Measurements from ENCODE around the gene DUSP22.

DUSP22 gene

DNA sequence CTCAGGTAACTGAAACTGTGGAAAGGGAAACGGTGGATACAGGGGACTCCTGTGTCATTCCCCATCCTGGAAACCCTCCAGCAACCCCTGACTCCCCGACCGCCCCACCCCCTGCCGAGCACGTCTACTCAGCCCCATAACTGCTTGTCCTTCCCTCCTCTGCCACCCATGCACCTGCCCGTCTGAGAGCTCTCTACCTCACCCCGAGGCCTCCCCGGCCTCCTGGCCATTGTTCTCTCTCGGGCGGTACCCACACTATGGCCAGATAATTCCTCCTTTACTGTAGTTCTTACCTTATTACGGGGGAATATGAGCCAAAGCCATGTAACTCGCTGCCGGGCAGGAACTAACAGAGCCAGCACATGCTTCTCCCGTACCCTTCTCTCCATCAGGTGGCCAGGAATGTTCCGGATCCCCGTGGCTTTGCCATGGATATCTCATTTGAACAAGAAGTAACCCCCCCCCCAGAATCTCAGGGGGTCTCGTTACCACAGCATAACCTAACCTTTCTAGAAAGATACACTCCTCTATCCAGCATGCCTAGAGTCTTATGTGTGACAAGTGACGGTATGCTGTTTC is 94.5 kb downstream of the DUSP22 start:
- Histone ChIP-seq H4K20me1 (ENCODE audit: control insufficient read depth, insufficient read depth, low read depth, low read length) (no peaks in the 10 kb centered on the region), H3K4me3 (ENCODE audit: low read length) (no peak overlapping the region), H3K79me2 (ENCODE audit: control insufficient read depth, low read length) (no peaks in the 10 kb centered on the region), H3K4me1 (ENCODE audit: control insufficient read depth, low read length) (no peaks in the 10 kb centered on the region), H3K27me3 (ENCODE audit: control insufficient read depth, low read length) (peaks cover 39% of the 10 kb centered on the region), H3K36me3 (ENCODE audit: control insufficient read depth, low read length) (no peaks in the 10 kb centered on the region), H3F3A (ENCODE audit: control insufficient read depth, insufficient read depth) (no peaks in the 10 kb centered on the region), H3K9me3 (ENCODE audit: control insufficient read depth, insufficient read depth, low read length) (no peaks in the 10 kb centered on the region), H3K27ac (ENCODE audit: low read depth, low read length) (no peak overlapping the region), H3K9me2 (replicated peaks; ENCODE audit: control insufficient read depth, low read length) (no peaks in the 10 kb centered on the region), H3K4me2 (ENCODE audit: low read length) (no peak overlapping the region)
- TF ChIP-seq EZH2phosphoT487 (IDR thresholded peaks at IDR 0.05; ENCODE audit: borderline replicate concordance, low read length): no peak
- TF ChIP-seq, protein P1, sequence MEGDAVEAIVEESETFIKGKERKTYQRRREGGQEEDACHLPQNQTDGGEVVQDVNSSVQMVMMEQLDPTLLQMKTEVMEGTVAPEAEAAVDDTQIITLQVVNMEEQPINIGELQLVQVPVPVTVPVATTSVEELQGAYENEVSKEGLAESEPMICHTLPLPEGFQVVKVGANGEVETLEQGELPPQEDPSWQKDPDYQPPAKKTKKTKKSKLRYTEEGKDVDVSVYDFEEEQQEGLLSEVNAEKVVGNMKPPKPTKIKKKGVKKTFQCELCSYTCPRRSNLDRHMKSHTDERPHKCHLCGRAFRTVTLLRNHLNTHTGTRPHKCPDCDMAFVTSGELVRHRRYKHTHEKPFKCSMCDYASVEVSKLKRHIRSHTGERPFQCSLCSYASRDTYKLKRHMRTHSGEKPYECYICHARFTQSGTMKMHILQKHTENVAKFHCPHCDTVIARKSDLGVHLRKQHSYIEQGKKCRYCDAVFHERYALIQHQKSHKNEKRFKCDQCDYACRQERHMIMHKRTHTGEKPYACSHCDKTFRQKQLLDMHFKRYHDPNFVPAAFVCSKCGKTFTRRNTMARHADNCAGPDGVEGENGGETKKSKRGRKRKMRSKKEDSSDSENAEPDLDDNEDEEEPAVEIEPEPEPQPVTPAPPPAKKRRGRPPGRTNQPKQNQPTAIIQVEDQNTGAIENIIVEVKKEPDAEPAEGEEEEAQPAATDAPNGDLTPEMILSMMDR (IDR thresholded peaks at IDR 0.05; ENCODE audit: low read depth, low read length, poor library complexity, severe bottlenecking): no peak

DNA sequence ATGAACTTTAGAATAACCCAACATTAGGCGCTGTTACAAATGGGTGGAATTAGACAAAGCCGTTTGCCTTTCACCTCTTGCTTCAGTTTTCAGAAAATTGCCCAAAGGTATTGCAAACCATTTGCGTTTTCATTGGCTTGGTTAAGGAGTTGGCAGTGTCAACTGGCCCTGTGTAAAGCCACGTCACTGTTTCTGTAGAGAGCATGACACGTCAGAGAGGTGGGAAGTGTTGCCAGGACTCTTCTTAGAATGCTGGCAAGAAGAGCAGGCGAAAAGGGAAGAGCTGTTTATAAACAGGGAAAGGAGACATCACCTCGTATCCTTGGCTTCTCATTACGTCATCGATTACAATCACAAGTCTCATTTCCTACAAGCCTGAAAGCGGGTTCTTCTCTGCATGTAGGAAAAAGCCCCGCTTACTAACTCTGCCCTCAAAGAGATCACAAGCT is 95.0 kb downstream of the DUSP22 start:
- Histone ChIP-seq H3K27me3 (ENCODE audit: control insufficient read depth, low read length) (peaks cover 45% of the 10 kb centered on the region), H3K4me1 (ENCODE audit: control insufficient read depth, low read length) (no peaks in the 10 kb centered on the region), H3F3A (ENCODE audit: control insufficient read depth, insufficient read depth) (no peaks in the 10 kb centered on the region), H4K20me1 (ENCODE audit: control insufficient read depth, insufficient read depth, low read depth, low read length) (no peaks in the 10 kb centered on the region), H3K9me3 (ENCODE audit: control insufficient read depth, insufficient read depth, low read length) (no peaks in the 10 kb centered on the region), H3K4me3 (ENCODE audit: low read length) (no peak overlapping the region), H3K36me3 (ENCODE audit: control insufficient read depth, low read length) (no peaks in the 10 kb centered on the region), H3K4me2 (ENCODE audit: low read length) (no peak overlapping the region), H3K27ac (ENCODE audit: low read depth, low read length) (no peak overlapping the region), H3K79me2 (ENCODE audit: control insufficient read depth, low read length) (no peaks in the 10 kb centered on the region), H3K9me2 (replicated peaks; ENCODE audit: control insufficient read depth, low read length) (no peaks in the 10 kb centered on the region)
- no peak for TF ChIP-seq EZH2phosphoT487 (IDR thresholded peaks at IDR 0.05; ENCODE audit: borderline replicate concordance, low read length)
- TF ChIP-seq, protein P1 (IDR thresholded peaks at IDR 0.05; ENCODE audit: low read depth, low read length, poor library complexity, severe bottlenecking): no peak

DNA sequence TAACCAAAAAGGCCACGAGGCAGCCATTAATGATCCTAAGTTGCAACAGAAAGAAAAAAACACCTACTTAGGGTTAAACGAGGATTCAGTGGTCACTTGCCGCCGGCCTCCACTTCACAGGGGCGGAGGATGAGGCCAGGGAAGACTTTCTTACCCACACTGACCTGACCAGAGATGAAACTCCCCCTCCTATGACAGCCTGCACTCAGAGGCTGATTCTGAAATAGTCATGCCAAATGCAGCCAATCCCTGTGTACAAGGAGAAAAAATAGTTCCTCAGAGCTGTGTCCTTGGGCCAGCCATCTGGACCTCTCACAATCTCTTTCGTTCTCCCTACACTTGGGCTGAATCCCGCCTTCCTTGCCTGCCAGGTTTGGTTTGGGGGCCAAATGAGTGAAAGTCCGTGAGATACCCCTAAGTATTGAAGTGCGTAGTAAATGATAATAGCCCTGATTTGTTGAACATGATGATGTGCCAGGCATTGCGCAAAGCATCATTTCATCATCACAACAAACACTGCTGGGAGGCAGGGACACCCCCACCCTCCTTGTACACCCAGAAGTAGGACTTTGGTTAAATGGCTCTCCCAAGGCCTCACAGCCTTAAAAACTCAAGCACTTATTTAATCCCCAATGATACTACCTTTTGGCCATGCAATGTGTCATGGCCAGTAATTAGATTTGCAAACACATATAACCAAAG is 96.1 kb downstream of the DUSP22 start:
- no peaks in the 10 kb centered on the region for H3F3A ChIP-seq (ENCODE audit: control insufficient read depth, insufficient read depth)
- H3K79me2 ChIP-seq (ENCODE audit: control insufficient read depth, low read length): no peaks in the 10 kb centered on the region
- no peaks in the 10 kb centered on the region for H3K9me3 ChIP-seq (ENCODE audit: control insufficient read depth, insufficient read depth, low read length)
- no peak overlapping the region for H3K27ac ChIP-seq (ENCODE audit: low read depth, low read length)
- H3K4me2 ChIP-seq (ENCODE audit: low read length): no peak overlapping the region
- H3K4me3 ChIP-seq (ENCODE audit: low read length): no peak overlapping the region
- H3K4me1 ChIP-seq (ENCODE audit: control insufficient read depth, low read length): no peaks in the 10 kb centered on the region
- peaks cover 55% of the 10 kb centered on the region for H3K27me3 ChIP-seq (ENCODE audit: control insufficient read depth, low read length)
- no peaks in the 10 kb centered on the region for H4K20me1 ChIP-seq (ENCODE audit: control insufficient read depth, insufficient read depth, low read depth, low read length)
- H3K9me2 ChIP-seq (replicated peaks; ENCODE audit: control insufficient read depth, low read length): no peaks in the 10 kb centered on the region
- TF ChIP-seq EZH2phosphoT487 (IDR thresholded peaks at IDR 0.05; ENCODE audit: borderline replicate concordance, low read length): no peak
- TF ChIP-seq, protein P1 (IDR thresholded peaks at IDR 0.05; ENCODE audit: low read depth, low read length, poor library complexity, severe bottlenecking): no peak
- no peaks in the 10 kb centered on the region for H3K36me3 ChIP-seq (ENCODE audit: control insufficient read depth, low read length)
